HCT116 (cell line): ENCODE measurements around the gene BAX. TPM values are rescaled to one million over a fixed set of nuclear protein-coding genes. Genes with fewer than 3 reads are reported as not detected.

Source experiments
- ATAC-seq: fragments of 200-7000 bp; cut with Tn5 transposase; 2 replicates; pipeline ENCODE4 v1.9.1; 2020; ENCODE audit warnings: mild to moderate bottlenecking, moderate library complexity
- BruUV-seq: library from RNA; stranded (reverse); fragments of 400-500 nt; replicated peaks from 2 replicates; lab custom pipeline; 2021; lab: Mats Ljungman, UMichigan
- CTCF ChIA-PET: fragments of 300-600 bp; sonication (Branson Sonifier 250); formaldehyde crosslinking; loops from one replicate; lab custom pipeline; 2021; ENCODE audit warnings: antibody characterized with exemption; lab: Charles Lee
- POLR2A ChIA-PET: fragments of 300-600, 350-600 bp; sonication (Branson Sonifier 250); formaldehyde crosslinking; loops from one replicate; lab custom pipeline; 2021; ENCODE audit warnings: antibody characterized with exemption; lab: Charles Lee
- RAD21 ChIA-PET, 2 experiments: fragments of 300-600 bp; sonication (Branson Sonifier 250); formaldehyde crosslinking; loops; one replicate each; lab custom pipeline; 2023; ENCODE audit warnings: low total read pairs in 2 of 2; ENCODE audit not compliant: uncharacterized antibody in 2 of 2, unreplicated experiment in 2 of 2, low non-redundant PET in 1 of 2; lab: Charles Lee
- DNase-seq: peaks from one replicate; pipeline ENCODE4 v3.0.0-alpha.2; 2010; ENCODE audit warnings: low read depth, low spot score
- H2AFZ ChIP-seq: fragments of 200-600 bp; shearing (Covaris generic), sonication (generic); 2 replicates; pipeline ENCODE4 v1.6.1; 2017; ENCODE audit warnings: low read depth, mixed run types, mixed read lengths, antibody characterized with exemption, low read length; ENCODE audit not compliant: poor library complexity, severe bottlenecking
- H3K27ac ChIP-seq: 2 replicates; pipeline ENCODE4 v1.5.1; 2012; ENCODE audit warnings: low read depth, low read length
- H3K27me3 ChIP-seq: fragments of 200-600 bp; sonication (generic); 2 replicates; pipeline ENCODE4 v1.6.1; 2016; ENCODE audit warnings: mixed run types, low read length, mixed read lengths; ENCODE audit not compliant: insufficient read depth
- H3K36me3 ChIP-seq, 2 experiments: fragments of 200-500 bp in 1 of 2; fragments of 200-600 bp in 1 of 2; sonication (Bioruptor generic) in 1 of 2; sonication (generic) in 1 of 2; 2 replicates each; pipeline versions ENCODE4 v1.5.1 to v1.6.1; 2014 to 2016; ENCODE audit warnings: low read length in 2 of 2, inconsistent platforms in 1 of 2, mixed read lengths in 1 of 2, mixed run types in 1 of 2; ENCODE audit not compliant: insufficient read depth in 2 of 2, control insufficient read depth in 1 of 2
- H3K4me1 ChIP-seq, 2 experiments: fragments of 200-600 bp in 1 of 2; sonication (generic) in 1 of 2; 2 replicates each; pipeline versions ENCODE4 v1.5.1 to v1.6.1; 2012 to 2017; ENCODE audit warnings: low read length in 2 of 2, inconsistent platforms in 1 of 2, mild to moderate bottlenecking in 1 of 2, mixed read lengths in 1 of 2, mixed run types in 1 of 2, moderate library complexity in 1 of 2; ENCODE audit not compliant: insufficient read depth in 2 of 2, control insufficient read depth in 1 of 2
- H3K4me2 ChIP-seq: fragments of 200-600 bp; sonication (generic); 2 replicates; pipeline ENCODE4 v1.6.1; 2017; ENCODE audit warnings: mixed run types, low read length, mixed read lengths
- H3K4me3 ChIP-seq, 2 experiments: fragments of 200-600 bp in 1 of 2; sonication (generic) in 1 of 2; replicated peaks in 1 of 2; 2 replicates each; pipeline ENCODE4 v1.5.1; 2011 to 2016; ENCODE audit warnings: low read length in 2 of 2, control low read depth in 1 of 2, low read depth in 1 of 2, mild to moderate bottlenecking in 1 of 2, mixed read lengths in 1 of 2, mixed run types in 1 of 2
- H3K79me2 ChIP-seq: fragments of 200-600 bp; sonication (generic); 2 replicates; pipeline ENCODE4 v1.6.1; 2017; ENCODE audit warnings: mild to moderate bottlenecking, mixed run types, low read length, moderate library complexity, mixed read lengths; ENCODE audit not compliant: insufficient read depth
- H3K9ac ChIP-seq: fragments of 200-600 bp; sonication (generic); 2 replicates; pipeline ENCODE4 v1.6.1; 2016; ENCODE audit warnings: low read length, mixed read lengths
- H3K9me2 ChIP-seq: fragments of 200-600 bp; sonication (generic), shearing (Covaris generic); 2 replicates; pipeline ENCODE4 v1.6.1; 2017; ENCODE audit warnings: mixed run types, mild to moderate bottlenecking, moderate library complexity; ENCODE audit not compliant: insufficient read depth
- H3K9me3 ChIP-seq, 2 experiments: fragments of 200-500 bp in 1 of 2; fragments of 200-600 bp in 1 of 2; sonication (Bioruptor generic) in 1 of 2; sonication (generic) in 1 of 2; 2 replicates each; pipeline ENCODE4 v1.6.1; 2014 to 2017; ENCODE audit warnings: low read length in 2 of 2, mixed read lengths in 2 of 2, inconsistent platforms in 1 of 2, low read depth in 1 of 2, mild to moderate bottlenecking in 1 of 2, mixed run types in 1 of 2, moderate library complexity in 1 of 2; ENCODE audit not compliant: control insufficient read depth in 1 of 2, insufficient read depth in 1 of 2
- H4K20me1 ChIP-seq: fragments of 200-600 bp; sonication (generic), shearing (Covaris generic); 2 replicates; pipeline ENCODE4 v1.6.1; 2017; ENCODE audit warnings: mixed run types, mild to moderate bottlenecking, moderate library complexity; ENCODE audit not compliant: insufficient read depth
- EZH2 ChIP-seq: fragments of 200-600 bp; sonication (generic); IDR thresholded peaks from 2 replicates; pipeline ENCODE4 v1.6.1; 2017; ENCODE audit warnings: antibody characterized with exemption, mixed run types
- FOSL1 ChIP-seq: IDR thresholded peaks from 2 replicates; pipeline ENCODE4 v1.6.1; 2012; ENCODE audit warnings: low read depth
- JUND ChIP-seq: IDR thresholded peaks from 2 replicates; pipeline ENCODE4 v1.6.1; 2012
- POLR2A ChIP-seq: IDR thresholded peaks from 2 replicates; pipeline ENCODE4 v1.7.0; 2011; ENCODE audit warnings: borderline replicate concordance; ENCODE audit not compliant: insufficient read depth, insufficient read length; ENCODE audit errors: extremely low read depth
- POLR2AphosphoS5 ChIP-seq: IDR thresholded peaks from 2 replicates; pipeline ENCODE4 v1.6.1; 2011; ENCODE audit warnings: mild to moderate bottlenecking, low read depth, low read length, moderate library complexity
- RAD21 ChIP-seq: IDR thresholded peaks from 2 replicates; pipeline ENCODE4 v1.6.1; 2012; ENCODE audit warnings: low read depth, mild to moderate bottlenecking
- REST ChIP-seq: IDR thresholded peaks from 2 replicates; pipeline ENCODE4 v1.6.1; 2012; ENCODE audit warnings: low read depth
- SIN3A ChIP-seq: IDR thresholded peaks from 2 replicates; pipeline ENCODE4 v1.6.1; 2012; ENCODE audit warnings: low read depth
- SP1 ChIP-seq: IDR thresholded peaks from 2 replicates; pipeline ENCODE4 v1.6.1; 2012; ENCODE audit warnings: low read depth
- TCF7L2 ChIP-seq: IDR thresholded peaks from 2 replicates; pipeline ENCODE4 v1.7.0; 2011; ENCODE audit warnings: borderline replicate concordance, inconsistent platforms; ENCODE audit not compliant: insufficient read depth, insufficient read length; ENCODE audit errors: extremely low read depth
- YY1 ChIP-seq: IDR thresholded peaks from 2 replicates; pipeline ENCODE4 v1.6.1; 2011; ENCODE audit warnings: low read length, low read depth, moderate library complexity, mild to moderate bottlenecking; ENCODE audit not compliant: insufficient replicate concordance; ENCODE audit errors: extremely low read depth
- ZBTB33 ChIP-seq: IDR thresholded peaks from 2 replicates; pipeline ENCODE4 v1.6.1; 2011; ENCODE audit warnings: mild to moderate bottlenecking, low read length, moderate library complexity; ENCODE audit not compliant: insufficient replicate concordance; ENCODE audit errors: extremely low read depth
- ZFX ChIP-seq: fragments of 450-650 bp; IDR thresholded peaks from 2 replicates; pipeline ENCODE4 v1.6.1; 2017
- intact Hi-C: fragments of 100-400 bp; cut with micrococcal nuclease; formaldehyde crosslinking; loops from 2 replicates; pipeline ENCODE4 v1.10.0; 2022
- total RNA-seq: library from RNA; stranded (reverse); gene quantifications from one replicate; pipeline ENCODE4 v1.2.1, GENCODE V29; 2021; ENCODE audit not compliant: unreplicated experiment
- TF ChIP-seq, protein P1 (sequence below): IDR thresholded peaks from 2 replicates; pipeline ENCODE4 v1.6.1; 2012
- TF ChIP-seq, protein P2 (sequence below): IDR thresholded peaks from 2 replicates; pipeline ENCODE4 v1.6.1; 2012

Gene BAX
- total RNA-seq, 1 experiment from 2014 or later = 96.4 TPM

DNA sequence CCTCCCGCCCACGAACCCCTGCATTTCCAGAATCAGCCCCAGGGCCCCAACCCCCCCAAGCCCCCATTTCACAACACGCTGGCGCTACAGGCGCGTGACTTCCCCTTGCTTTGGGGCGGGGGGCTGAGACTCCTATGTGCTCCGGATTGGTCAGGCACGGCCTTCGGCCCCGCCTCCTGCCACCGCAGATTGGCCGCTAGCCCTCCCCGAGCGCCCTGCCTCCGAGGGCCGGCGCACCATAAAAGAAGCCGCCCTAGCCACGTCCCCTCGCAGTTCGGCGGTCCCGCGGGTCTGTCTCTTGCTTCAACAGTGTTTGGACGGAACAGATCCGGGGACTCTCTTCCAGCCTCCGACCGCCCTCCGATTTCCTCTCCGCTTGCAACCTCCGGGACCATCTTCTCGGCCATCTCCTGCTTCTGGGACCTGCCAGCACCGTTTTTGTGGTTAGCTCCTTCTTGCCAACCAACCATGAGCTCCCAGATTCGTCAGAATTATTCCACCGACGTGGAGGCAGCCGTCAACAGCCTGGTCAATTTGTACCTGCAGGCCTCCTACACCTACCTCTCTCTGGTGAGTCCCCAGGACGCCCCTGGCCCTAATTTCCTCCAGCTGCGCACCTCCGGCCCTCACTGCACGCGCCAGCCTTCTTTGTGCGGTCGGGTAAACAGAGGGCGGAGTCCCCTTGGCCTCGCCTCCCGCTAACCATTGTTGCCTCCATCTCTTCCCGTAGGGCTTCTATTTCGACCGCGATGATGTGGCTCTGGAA, 10.5 kb downstream of the BAX start, which contains the start of gene FTL:
Gene FTL (plus strand): TSS at position 270 of the 766 bp plus-strand sequence. CDS start 199 bp downstream, at position 469.
- H4K20me1 ChIP-seq = peaks cover 9% of the 10 kb centered on the region; the same call in 1 of the 2 replicates
- no TSS peak for BruUV-seq
- TF ChIP-seq SP1 = peak; percentile 76
- no peak for TF ChIP-seq JUND
- peak; percentile 86 for TF ChIP-seq TCF7L2
- TF ChIP-seq POLR2AphosphoS5 = peak; percentile 100
- TF ChIP-seq YY1 = peak; percentile 58
- no peak for TF ChIP-seq EZH2
- no peak for TF ChIP-seq REST
- peak; percentile 33; the same call in 1 of the 2 replicates for TF ChIP-seq ZFX
- TF ChIP-seq ZBTB33 = no peak
- TF ChIP-seq RAD21 = no peak
- TF ChIP-seq FOSL1 = no peak
- TF ChIP-seq, protein P1, sequence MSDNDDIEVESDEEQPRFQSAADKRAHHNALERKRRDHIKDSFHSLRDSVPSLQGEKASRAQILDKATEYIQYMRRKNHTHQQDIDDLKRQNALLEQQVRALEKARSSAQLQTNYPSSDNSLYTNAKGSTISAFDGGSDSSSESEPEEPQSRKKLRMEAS = peak; percentile 67
- TF ChIP-seq, protein P2, sequence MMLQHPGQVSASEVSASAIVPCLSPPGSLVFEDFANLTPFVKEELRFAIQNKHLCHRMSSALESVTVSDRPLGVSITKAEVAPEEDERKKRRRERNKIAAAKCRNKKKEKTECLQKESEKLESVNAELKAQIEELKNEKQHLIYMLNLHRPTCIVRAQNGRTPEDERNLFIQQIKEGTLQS = no peak
- peak; percentile 99 for TF ChIP-seq SIN3A
- TF ChIP-seq POLR2A = peak; percentile 99
- peak within 1 kb of the TSS; percentile 78 for H3K9ac ChIP-seq
- POLR2A ChIA-PET = interaction anchor here (1.0 to 2.6 kb wide), 3 partner anchors 28 to 92 kb away, joined by 4 to 9 read pairs (median 7); partner anchors contain the start of genes DHDH, GYS1, PPP1R15A and RUVBL2
- H3K27ac ChIP-seq = peak within 1 kb of the TSS; percentile 98
- no peak within 1 kb of the TSS for H2AFZ ChIP-seq
- peak within 1 kb of the TSS; percentile 73 to 84 for H3K4me3 ChIP-seq
- H3K27me3 ChIP-seq = no peaks in the 10 kb centered on the region
- H3K9me2 ChIP-seq = no peaks in the 10 kb centered on the region
- H3K4me2 ChIP-seq = peak within 1 kb of the TSS; percentile 83
- CTCF ChIA-PET = interaction anchor here (0.5 kb wide), 1 partner anchor 478 kb away, joined by 3 read pairs; no protein-coding TSS in a partner anchor
- H3K79me2 ChIP-seq = peaks cover 16% of the 10 kb centered on the region
- peak; percentile 83 for DNase-seq
- RAD21 ChIA-PET = no interaction called here
- peak; percentile 74 for ATAC-seq
- peaks cover 3 to 20% of the 10 kb centered on the region in 2 experiments; a peak in 1 of 4 replicates for H3K36me3 ChIP-seq
- H3K9me3 ChIP-seq = no peaks in the 10 kb centered on the region
- H3K4me1 ChIP-seq = peaks cover 35 to 62% of the 10 kb centered on the region in 2 experiments
- intact Hi-C loops = loop anchor here (1.0 to 5.0 kb wide), 2 partner anchors 32 to 93 kb away; partner anchors contain the start of genes DHDH and PPP1R15A
